ENCODE results near the gene FUT8.

GRCh38 chr14:65756880-65757279, 344.4 kb downstream of the FUT8 start:
- TF ChIP-seq CTCF (conservative IDR thresholded peaks at IDR 0.05 in 1 of 2, IDR thresholded peaks at IDR 0.05 in 1 of 2; ENCODE audit: extremely low read depth in 1 of 2, insufficient read depth in 1 of 2, low read depth in 1 of 2, low read length in 2 of 2), result no peak
- TF ChIP-seq EZH2 (IDR thresholded peaks at IDR 0.05; ENCODE audit: borderline replicate concordance, low read length), result no peak

All from mammary epithelial cell (primary cell).